Germinal center (tissue), 1 donor: Measurements from ENCODE around the gene ITGB6.

Experiments used
- DNase-seq: peaks from one replicate; pipeline ENCODE4 v3.0.0; 2012; ENCODE audit warnings: mixed read lengths, low spot score

Gene ITGB6, protein sequence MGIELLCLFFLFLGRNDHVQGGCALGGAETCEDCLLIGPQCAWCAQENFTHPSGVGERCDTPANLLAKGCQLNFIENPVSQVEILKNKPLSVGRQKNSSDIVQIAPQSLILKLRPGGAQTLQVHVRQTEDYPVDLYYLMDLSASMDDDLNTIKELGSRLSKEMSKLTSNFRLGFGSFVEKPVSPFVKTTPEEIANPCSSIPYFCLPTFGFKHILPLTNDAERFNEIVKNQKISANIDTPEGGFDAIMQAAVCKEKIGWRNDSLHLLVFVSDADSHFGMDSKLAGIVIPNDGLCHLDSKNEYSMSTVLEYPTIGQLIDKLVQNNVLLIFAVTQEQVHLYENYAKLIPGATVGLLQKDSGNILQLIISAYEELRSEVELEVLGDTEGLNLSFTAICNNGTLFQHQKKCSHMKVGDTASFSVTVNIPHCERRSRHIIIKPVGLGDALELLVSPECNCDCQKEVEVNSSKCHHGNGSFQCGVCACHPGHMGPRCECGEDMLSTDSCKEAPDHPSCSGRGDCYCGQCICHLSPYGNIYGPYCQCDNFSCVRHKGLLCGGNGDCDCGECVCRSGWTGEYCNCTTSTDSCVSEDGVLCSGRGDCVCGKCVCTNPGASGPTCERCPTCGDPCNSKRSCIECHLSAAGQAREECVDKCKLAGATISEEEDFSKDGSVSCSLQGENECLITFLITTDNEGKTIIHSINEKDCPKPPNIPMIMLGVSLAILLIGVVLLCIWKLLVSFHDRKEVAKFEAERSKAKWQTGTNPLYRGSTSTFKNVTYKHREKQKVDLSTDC

DNA sequence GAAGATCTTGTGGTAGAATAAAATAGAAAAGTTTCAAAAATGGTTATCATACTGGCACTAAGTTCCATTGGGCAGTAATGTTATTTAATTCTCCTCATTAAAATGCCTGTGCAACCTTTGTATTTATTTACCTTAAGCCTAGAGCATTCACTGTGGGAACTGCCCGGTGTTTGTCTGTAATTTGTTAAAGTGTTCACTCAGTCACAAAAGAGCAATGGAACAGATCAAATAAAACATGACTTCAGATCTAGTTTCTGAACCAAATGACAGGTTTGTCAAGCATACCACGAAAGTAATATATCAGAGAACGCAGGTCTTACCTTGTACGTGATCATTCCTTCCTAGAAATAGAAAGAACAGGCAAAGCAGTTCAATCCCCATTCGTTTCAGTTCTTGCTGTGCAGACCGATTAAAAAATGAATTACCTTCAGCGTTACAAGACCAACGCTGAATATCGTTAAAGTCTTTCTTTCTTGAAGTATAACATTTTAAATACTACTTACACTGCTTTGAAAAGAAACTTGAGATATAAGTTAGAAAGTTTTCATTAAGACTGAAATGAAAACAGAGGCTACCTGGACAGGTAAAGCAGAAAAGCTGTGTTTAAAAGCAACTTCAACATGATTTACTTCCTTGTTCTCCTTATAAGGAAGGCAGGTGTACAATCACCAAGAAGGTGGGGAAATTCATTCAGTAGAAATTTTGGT, at the start of gene ITGB6:
Gene ITGB6 (minus strand): TSS at position 590 of the 707 bp plus-strand sequence. CDS start 209 bp downstream, at position 381.
- no peak for DNase-seq

DNA sequence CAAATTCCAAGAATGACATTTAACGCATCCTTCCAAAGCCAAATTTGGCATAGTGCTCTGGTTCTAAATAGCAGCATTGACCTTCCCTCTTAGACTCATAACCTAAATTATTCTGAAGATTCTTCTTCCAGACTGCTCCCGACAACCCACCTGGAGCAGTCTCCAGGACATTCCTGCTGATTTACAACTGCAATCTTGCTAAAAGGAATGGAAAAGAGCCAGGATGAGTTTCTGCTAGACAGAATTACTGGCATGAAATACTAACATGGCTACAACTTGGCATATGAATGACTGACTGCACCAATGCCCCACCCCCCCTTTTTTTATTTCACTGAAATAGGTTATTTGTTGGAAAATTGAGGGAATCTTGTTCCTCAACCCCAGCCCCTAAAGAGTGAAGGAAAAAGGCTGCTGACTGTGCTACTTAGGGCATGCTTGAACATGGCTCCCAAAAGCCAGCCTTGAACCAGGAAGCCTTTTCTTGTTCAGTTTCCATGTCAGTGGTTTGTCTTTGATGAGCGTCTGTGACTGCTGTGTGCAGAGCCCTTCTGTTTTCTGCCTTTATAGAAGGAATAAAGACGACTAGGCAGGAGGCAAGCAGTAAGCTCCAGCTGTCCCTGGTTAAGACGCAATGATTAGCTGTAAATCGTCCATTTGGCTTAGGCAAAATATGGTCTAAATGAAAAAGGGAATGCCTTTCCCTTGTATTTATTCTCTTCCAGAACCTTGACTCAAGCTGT, 47.4 kb upstream of the ITGB6 start:
- no peak for DNase-seq

DNA sequence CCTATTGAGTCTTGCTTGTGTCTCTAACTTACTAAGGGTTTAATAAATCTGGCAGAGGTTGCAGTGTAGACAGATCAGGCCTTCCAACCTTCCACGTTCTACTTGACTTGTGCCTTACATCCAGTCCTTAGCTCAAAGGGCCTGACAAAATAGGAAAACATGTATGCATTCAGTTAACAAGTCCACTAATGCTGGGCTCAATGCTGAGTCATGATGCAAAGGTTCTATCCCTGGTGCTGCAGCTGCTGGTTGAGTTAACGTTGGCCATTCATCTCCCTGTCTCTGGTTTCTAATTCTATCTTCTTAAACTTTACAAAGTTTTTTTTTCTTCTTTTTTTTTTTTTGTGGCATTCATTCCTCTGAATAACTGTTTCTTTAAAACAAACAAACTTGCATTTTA, 46.3 kb upstream of the ITGB6 start:
- no peak for DNase-seq

DNA sequence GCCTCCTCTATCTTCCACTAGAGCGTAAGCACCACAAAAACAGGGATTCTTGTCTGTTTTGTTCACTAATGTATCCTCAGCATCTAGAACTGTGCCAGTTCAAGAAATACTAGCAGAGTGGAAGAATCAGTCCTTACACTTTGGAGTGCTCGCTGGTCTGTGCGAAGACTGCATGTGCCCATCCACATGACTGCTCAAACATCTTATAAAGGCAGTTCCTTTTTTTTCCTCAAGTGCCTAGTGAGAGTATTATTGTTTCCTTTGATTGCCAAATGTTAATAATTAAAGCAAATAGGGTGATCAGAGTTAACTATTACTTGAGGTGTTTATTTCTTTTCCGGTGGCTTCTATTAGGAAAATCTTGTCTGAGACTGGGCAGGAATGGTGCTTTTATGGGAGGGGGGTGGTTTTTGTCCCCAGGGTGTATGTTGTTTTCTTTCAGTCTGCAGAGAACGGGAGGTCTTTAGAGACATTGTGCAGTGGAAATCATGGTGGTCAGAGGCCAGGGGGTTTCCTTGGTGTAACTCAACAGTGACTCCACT, 45.6 kb upstream of the ITGB6 start:
- no peak for DNase-seq

DNA sequence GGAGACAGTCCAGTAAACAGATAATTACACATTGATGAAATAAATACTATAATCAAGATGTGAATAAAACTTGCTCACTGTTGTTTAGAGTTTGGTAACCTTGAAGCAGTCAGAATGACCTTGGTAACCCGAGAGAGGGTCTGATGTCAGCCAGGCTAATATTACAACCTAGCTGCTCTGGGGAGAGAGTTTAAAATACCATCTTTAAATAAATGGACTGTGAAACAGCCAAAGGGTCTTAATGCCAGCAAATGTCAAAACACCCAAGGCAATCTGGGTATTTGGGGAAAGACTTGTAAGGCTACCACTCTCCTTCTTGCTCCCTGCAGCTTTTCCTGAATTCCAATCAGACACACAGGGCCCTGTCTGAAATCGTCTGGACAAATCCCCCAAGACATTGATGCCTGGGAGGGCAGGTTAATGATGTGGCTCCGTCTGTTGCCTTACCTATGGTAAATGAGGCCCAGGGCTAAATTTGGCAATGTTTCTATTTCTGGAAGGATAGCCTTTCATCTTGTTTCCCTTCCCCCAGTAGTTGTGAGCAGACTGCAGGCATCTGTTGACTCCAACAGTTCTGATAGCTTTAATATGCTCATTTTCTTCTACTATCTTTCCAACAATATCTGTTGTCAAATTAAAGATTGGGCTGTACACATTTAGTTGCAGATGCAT, 43.0 kb upstream of the ITGB6 start:
- no peak for DNase-seq

DNA sequence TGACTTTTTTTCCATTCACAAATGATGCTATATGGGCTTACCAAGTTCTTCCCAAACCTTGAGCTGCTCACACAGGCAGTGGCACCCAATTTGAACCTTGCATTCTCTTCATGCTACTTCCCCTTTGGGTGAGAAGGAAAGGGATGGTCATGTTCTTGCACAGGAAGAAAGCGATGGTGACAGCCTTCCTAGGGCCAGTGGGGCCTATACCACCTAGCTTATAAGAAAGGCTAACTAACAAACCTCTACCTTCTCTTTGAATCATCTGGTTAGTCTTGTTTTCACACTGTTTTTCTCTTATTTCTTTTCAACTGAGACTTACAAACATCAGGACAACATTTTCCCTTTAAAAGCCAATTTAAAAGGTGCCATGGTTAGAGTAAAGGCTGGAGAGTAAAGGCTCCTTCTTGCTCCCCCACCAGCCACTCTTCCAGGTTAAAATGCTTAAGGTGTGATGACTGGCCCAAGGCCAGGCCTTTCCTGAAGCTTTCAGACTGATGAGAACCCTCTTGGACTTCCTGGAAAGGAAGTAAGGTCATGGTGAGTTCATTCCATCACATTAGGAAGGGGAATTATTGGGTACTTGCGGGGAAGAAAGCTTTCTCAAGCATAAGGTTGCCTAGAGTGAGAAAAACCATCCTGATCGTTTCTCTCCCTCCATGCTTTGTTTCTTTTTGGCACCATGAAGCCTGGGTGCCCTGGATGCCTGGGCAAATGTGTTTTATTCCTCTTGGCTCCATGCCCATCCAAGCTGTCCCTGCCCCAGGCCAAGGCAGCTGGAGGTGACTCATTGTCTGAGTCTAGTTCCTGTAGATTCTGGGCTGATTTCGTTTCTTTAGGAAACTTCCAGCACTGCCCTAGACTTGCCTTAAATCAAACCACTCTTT, 41.4 kb upstream of the ITGB6 start:
- no peak for DNase-seq

DNA sequence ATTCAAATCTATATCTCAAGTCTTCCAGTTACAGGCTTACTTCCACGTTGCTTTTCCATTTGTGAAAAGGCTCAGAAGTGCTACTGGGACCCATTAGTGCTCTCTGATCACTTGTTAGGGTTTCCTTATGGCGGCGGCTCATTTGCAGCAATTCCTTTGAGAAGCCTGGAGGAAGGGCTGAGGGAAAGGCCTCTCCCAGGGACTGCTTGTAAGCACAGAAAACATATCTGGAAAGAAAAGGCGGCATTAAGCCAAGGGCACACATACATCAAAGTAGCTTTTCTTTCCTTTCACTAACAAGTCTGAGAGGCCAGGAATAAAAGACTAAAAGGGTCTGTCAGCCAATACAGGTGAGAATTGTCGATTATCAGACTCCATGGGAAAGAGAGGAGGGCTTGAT, 39.4 kb upstream of the ITGB6 start:
- DNase-seq, result no peak

DNA sequence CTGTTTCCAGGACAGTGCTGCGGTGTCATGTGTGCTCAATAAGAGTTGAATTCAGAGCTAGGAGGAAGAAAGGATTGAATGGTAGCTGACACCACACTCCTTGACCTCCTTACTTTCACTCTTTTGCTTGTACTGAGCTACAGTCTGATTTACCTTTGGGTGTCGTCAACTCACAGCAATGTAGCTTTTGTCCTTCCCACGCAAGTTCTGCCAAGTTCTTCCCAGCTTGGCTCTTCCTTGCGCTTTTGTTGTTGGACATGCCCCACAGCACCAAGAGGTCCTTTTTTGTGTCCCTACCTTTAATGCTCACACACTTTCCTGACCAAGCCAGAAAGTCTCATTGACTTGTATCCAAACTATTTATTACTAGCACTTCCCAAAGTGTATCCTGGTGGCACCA, 38.3 kb upstream of the ITGB6 start:
- DNase-seq, result no peak

DNA sequence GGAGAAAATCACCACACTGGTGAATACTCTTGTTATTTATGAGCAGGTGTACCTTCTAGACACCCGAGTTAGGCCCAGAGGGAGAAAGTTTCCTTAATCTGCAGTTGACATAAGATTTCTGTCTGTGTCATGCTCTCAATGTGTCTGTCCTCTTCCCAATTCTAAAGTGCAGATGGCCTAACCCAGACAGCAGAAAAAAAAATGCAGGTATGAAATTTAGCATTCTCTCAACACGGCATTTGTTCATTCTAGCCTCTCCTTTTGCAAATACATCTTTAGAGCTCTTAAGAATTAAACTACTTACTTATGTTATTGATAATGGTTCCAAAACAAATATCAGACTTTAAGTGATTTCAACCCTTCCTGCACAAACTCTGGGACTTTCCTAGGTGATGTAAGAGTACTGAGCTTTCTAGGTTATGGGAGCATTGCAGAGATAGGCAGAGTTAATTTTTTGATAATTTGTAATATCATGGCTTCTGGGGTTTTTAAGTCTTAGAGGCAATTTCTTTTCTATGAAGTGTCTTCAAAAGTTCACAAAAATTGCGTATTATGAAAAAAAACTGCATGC, 32.9 kb upstream of the ITGB6 start:
- no peak for DNase-seq

DNA sequence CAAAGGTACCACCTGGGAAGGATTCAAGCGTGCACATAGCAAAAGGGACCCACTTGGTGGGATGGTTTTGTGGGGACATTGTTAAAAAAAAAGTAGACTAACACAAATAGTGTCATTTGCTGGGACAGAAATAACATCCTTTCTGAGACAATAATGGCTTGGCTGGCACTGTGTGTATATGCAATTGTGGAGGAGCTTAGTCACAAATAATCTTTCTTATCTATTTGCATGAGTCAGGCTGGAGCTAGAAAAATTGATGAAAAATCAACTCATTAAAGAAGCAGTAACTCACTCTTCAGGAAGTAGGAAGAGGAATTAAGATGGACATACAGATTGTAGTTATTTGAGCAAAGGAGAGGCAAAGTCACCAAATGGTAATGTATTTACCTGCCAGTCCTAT, 29.5 kb upstream of the ITGB6 start:
- DNase-seq, result no peak

DNA sequence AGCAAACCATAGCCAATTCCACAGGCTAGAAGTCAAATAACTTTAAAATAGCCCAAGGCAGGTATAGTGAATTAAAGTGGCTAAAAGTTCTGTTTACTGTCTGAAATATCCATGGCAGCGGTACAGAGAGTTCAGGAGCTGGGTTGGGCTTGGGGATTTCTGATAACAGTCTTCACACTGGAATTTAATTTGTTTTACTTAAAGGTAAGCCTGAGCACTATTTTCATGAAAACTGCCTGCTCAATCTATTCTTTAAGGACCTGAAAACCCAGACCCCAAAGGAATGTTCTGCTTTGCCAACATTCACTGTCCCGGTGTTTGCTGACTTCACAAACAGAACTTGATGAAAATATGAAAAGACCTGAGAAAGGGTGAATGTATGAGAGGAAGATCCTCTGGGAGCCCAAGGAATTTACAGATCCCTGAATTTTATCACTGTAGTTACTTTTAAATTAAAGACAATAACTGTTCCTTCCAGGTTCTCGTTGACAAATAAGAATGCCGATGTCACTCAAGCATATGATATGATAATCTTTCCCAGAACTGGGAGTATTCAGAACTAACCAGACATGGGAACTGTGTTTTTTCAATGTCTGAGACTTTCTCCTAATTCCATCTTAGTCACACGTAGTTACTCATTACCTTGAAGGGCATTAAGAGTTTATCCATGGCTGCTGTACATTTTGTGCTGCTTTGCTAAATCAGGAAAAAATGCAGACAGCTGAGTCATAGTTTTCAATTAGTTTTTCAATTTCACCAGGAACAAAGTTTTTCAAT, 28.3 kb upstream of the ITGB6 start:
- no peak for DNase-seq

DNA sequence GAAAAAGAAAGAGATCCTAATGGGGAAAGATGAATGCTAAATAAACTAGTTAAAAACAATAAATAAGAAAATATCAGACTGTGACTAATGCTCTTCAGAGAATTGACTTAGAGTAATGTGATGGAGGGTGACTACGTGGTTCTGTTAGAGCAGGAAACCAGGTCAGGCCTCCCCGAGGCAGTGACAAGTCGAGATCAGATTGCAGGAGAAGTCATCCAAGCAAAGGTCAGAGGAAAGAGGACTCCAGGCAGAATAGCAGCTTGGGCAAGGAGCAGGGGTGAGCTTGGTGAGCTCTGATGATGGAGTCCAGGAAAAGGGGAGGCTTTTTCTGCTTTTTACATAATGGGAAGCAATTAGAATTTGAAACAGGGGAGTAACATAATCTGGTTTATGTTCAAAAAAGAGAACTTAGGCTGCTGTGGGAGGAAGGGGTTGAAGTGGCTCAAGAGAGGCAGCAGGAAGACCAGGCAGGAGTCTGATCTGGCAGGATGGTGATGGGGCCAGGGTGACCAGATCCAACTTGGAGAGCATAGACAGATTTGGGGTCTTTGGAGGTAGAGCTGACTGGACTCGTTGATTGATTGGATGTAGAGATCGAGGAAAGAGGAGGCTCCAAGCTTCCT, 27.3 kb upstream of the ITGB6 start:
- DNase-seq, result no peak

DNA sequence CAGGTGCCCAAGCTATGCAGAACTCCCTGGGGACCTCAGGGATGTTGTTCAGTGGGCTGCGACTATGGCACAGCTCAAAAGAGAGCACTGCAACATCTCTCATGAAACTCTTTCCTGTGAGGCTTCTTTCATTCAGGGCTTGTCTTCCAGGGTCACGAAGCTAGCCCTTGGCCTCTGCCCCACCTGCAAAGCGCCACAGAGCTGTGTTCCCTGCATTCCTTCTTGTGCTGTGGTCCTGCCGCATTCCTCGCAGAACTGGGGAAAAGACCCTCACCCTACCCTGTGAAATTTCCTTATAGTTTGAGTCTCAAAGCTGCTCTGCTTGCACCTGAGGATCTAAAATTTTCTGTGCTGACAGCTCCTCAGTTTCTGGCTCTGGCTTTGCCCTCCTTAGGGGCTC, 26.3 kb upstream of the ITGB6 start:
- no peak for DNase-seq

DNA sequence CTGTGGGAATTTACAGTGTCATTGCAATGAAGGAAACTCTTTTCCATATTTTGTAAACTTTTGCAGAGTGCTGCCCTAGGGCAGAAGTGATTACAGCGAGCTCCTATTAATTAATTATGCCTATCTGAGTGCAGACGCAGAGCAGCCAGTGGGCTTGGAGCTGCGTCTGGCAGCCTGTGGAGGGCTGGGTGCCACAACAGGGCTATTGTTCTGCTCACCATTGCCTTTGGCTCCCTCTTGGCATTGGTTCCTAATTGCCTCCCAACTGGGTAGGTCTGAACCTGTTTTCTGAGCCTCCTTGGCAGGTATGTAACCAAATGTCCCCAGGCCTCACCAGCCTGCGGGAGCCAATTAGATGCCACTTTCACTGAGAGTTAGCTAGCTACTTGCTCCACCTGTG, 25.6 kb upstream of the ITGB6 start:
- DNase-seq, result no peak

DNA sequence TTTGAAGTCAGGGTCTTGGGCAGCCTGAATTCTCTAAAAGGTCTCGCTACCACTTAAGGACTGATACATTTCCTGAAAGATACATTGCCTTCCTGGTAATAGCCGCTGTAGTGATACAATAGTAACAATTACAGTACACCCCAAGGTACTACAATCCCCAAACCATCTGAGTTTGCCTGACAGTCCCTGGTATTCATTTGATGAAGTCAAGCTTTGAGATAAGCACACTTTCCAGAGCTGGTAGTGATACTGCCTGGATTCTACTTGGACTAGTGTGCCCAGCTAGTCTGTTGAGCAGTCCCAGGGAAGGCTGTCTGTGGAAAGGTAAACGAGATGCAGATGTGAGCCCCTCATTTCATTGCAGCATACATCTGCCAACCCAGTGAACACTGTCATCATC, 24.4 kb upstream of the ITGB6 start:
- no peak for DNase-seq

DNA sequence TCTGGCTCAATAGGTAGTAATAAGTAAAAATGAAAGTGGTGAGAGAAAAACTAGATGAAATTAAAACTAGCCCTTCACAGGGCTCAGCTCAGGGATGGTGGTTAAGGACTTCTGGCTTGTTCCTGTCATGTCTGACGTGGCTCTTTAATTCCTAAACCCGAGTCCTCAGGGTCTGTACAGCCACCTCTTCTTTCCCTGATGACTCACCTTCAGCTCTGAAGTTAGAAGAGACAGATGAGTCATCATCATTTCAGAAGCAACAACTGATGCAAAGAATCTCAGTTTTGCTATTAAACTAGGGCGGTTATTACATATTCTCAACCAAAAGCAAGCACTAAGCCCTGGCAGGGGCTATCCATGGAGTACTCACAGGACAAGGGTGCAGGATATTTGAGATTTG, 24.0 kb upstream of the ITGB6 start:
- DNase-seq, result no peak

DNA sequence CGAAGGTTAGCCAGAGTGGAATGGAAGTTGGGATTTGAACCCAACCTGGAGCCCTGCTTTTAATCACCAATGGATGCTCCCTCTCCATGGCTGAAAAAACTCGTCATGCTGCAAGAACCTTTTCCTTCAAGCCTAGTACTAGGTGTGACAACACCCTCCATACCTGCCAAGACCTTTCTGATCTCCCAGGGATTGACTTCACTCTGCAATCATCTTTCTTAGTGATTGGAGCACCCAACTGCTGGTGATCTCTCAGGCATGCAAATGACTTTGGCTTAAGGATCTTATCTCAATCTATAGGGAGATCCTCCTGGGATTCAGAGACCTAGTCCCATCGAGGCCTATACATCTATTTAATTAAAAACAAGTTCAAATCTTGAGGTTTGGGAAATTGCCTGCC, 23.5 kb upstream of the ITGB6 start:
- no peak for DNase-seq

DNA sequence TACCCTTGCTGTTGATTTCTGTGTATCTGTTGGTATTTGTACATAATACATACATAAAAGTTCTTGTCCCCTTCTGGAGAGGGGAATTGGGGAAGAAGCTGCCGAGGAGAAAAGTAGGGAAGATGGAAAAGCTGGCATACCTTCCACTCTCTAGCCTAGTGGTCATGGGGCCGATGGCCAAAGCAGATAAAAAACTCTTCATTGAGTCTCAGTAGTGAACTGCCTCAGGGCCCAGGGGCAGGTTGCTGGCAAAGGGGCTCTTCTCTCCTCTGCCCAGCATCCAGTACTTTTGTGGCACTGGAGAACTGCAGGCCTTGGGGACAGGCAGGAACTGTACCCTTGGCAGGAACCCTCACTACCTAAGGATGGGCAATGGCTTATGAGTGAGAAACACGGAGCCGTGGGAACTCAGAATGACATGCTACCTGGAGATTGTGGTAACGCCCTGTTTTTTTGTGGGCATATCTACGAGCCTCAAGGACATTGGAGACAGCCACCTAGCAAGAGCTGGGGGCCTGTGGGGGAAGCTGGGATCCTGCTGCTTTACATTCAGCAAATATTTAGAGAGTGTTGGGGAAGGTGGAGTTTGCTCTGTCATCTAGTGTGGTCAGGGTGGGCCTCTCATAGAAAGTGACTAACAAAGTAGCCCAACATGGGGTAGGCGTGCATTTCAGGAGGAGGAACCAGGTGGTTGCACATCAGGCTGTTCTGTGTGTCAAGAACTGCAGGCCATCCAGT, 22.6 kb upstream of the ITGB6 start:
- DNase-seq, result no peak
